Measurements from ENCODE around the gene PASK. TPM values are rescaled to one million over a fixed set of nuclear protein-coding genes. Genes with fewer than 3 reads are reported as not detected.

Gene PASK
- total RNA-seq, 1 donor from 2014 or later: 99.6 TPM

GRCh38 chr2:241148239-241148638 is 1.0 kb downstream of the PASK start:
- intact Hi-C loops (cut with micrococcal nuclease): loop anchor here (2.0 to 5.0 kb wide), 3 partner anchors 71 to 469 kb away; no protein-coding TSS in a partner anchor

- intact Hi-C loops (cut with micrococcal nuclease): loop anchor here (5.0 kb wide), 1 partner anchor 235 kb away; no protein-coding TSS in a partner anchor
Observed at GRCh38 chr2:241147336-241147735, 1.9 kb downstream of the PASK start.

- intact Hi-C loops (cut with micrococcal nuclease): loop anchor here (5.0 kb wide), 1 partner anchor 234 kb away; no protein-coding TSS in a partner anchor
Observed at GRCh38 chr2:241146286-241146685, 3.0 kb downstream of the PASK start.

GRCh38 chr2:241142593-241142992 is 6.7 kb downstream of the PASK start:
- intact Hi-C loops (cut with micrococcal nuclease): no loop called here

- intact Hi-C loops (cut with micrococcal nuclease): no loop called here
Observed at GRCh38 chr2:241142063-241142462, 7.2 kb downstream of the PASK start.

- intact Hi-C loops (cut with micrococcal nuclease): no loop called here
Observed at GRCh38 chr2:241141214-241141770, 8.0 kb downstream of the PASK start.

- intact Hi-C loops (cut with micrococcal nuclease): no loop called here
Observed at GRCh38 chr2:241140445-241140840, 8.8 kb downstream of the PASK start.

- intact Hi-C loops (cut with micrococcal nuclease): no loop called here
Observed at GRCh38 chr2:241139531-241140444, 9.5 kb downstream of the PASK start.

- intact Hi-C loops (cut with micrococcal nuclease): no loop called here
Observed at GRCh38 chr2:241138471-241138870, 10.8 kb downstream of the PASK start.

GRCh38 chr2:241137276-241138190 is 11.7 kb downstream of the PASK start:
- intact Hi-C loops (cut with micrococcal nuclease): no loop called here

GRCh38 chr2:241136661-241137260 is 12.5 kb downstream of the PASK start:
- intact Hi-C loops (cut with micrococcal nuclease): no loop called here

GRCh38 chr2:241136191-241136590 is 13.1 kb downstream of the PASK start:
- intact Hi-C loops (cut with micrococcal nuclease): no loop called here

- intact Hi-C loops (cut with micrococcal nuclease): no loop called here
Observed at GRCh38 chr2:241135737-241136136, 13.5 kb downstream of the PASK start.

GRCh38 chr2:241134711-241135110 is 14.6 kb downstream of the PASK start:
- intact Hi-C loops (cut with micrococcal nuclease): no loop called here

- intact Hi-C loops (cut with micrococcal nuclease): no loop called here
Observed at GRCh38 chr2:241133436-241133820, 15.8 kb downstream of the PASK start.

GRCh38 chr2:241132538-241133435 is 16.5 kb downstream of the PASK start:
- intact Hi-C loops (cut with micrococcal nuclease): no loop called here

- intact Hi-C loops (cut with micrococcal nuclease): no loop called here
Observed at GRCh38 chr2:241131531-241131930, 17.7 kb downstream of the PASK start.

- intact Hi-C loops (cut with micrococcal nuclease): no loop called here
Observed at GRCh38 chr2:241130316-241130715, 19.0 kb downstream of the PASK start.

GRCh38 chr2:241129086-241129871 is 20.0 kb downstream of the PASK start:
- intact Hi-C loops (cut with micrococcal nuclease): no loop called here
